ENCODE results near the gene CCL15. TPM values are rescaled to one million over a fixed set of nuclear protein-coding genes. Genes with fewer than 3 reads are reported as not detected.
A peak's percentile ranks its signal among the peaks of the same experiment; 100 is the strongest.

Gene CCL15
- total and polyA plus RNA-seq, 2 of the 13 experiments (the other 11 are each of a cell fraction or from before 2014, with no cell fraction given): 29.2 to 45.9 TPM

DNA sequence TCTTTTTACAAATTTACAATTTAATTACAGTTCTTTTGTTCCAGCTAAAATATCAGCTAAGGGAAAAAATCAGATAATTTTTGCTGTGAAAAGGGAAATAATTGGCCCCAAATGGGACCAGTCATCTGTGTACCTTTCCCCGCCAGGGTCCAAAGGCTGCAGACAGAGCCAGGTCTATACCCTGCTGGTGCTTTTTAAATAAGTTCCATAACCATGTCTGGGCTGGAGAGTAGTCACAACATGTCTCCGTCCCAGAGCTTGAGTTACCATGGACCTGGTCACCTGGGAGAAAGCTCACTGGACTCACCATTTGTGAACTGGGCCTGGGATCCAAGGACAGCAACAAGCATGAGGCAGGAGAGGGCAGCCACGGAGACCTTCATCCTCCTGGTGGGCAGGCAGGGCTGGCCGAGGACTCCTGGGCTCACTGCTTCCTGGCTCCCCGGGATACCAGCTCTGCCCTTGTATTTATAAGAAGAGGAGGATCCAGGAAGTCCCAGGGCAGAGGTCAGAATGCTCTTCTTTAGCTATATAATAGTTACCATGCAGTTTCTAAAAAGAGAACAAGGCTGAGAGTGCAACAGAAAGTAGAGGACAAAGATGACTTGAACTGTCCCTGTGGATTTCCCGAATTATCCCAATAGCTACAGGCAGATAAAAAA is at the start of gene CCL15 (continued):
- peak; percentile 12; the same call in 1 of the 2 replicates for TF ChIP-seq ELF3 (CRISPR knock-in tag; IDR thresholded peaks at IDR 0.05)
- 0 out of 2 replicates have a peak, but pooled peaks have one; percentile 11 for TF ChIP-seq YEATS4 (CRISPR knock-in tag; IDR thresholded peaks at IDR 0.05; ENCODE audit: borderline replicate concordance)
- TF ChIP-seq AGO1 (IDR thresholded peaks at IDR 0.05; ENCODE audit: low read depth, low read length, poor library complexity, severe bottlenecking): no peak
- TF ChIP-seq SP2 (CRISPR knock-in tag; IDR thresholded peaks at IDR 0.05): no peak
- TF ChIP-seq TOPORS (CRISPR knock-in tag; IDR thresholded peaks at IDR 0.05): no peak
- no peak for TF ChIP-seq ZNF557 (CRISPR knock-in tag; IDR thresholded peaks at IDR 0.05)
- no peak for TF ChIP-seq RFXAP (CRISPR knock-in tag; IDR thresholded peaks at IDR 0.05; ENCODE audit: borderline replicate concordance)
- TF ChIP-seq, protein P1, sequence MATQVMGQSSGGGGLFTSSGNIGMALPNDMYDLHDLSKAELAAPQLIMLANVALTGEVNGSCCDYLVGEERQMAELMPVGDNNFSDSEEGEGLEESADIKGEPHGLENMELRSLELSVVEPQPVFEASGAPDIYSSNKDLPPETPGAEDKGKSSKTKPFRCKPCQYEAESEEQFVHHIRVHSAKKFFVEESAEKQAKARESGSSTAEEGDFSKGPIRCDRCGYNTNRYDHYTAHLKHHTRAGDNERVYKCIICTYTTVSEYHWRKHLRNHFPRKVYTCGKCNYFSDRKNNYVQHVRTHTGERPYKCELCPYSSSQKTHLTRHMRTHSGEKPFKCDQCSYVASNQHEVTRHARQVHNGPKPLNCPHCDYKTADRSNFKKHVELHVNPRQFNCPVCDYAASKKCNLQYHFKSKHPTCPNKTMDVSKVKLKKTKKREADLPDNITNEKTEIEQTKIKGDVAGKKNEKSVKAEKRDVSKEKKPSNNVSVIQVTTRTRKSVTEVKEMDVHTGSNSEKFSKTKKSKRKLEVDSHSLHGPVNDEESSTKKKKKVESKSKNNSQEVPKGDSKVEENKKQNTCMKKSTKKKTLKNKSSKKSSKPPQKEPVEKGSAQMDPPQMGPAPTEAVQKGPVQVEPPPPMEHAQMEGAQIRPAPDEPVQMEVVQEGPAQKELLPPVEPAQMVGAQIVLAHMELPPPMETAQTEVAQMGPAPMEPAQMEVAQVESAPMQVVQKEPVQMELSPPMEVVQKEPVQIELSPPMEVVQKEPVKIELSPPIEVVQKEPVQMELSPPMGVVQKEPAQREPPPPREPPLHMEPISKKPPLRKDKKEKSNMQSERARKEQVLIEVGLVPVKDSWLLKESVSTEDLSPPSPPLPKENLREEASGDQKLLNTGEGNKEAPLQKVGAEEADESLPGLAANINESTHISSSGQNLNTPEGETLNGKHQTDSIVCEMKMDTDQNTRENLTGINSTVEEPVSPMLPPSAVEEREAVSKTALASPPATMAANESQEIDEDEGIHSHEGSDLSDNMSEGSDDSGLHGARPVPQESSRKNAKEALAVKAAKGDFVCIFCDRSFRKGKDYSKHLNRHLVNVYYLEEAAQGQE (IDR thresholded peaks at IDR 0.05; ENCODE audit: borderline replicate concordance in 1 of 2, low read depth in 1 of 2, low read length in 2 of 2): 0 out of 4 replicates have a peak, but pooled peaks of 1 of the 2 experiments have one; percentile 27
- no peak for TF ChIP-seq NFYB (CRISPR knock-in tag; IDR thresholded peaks at IDR 0.05)
- TF ChIP-seq ZNF597 (CRISPR knock-in tag; IDR thresholded peaks at IDR 0.05): no peak
- no peak for TF ChIP-seq PHF20 (CRISPR knock-in tag; IDR thresholded peaks at IDR 0.05)
- TF ChIP-seq, protein P2, sequence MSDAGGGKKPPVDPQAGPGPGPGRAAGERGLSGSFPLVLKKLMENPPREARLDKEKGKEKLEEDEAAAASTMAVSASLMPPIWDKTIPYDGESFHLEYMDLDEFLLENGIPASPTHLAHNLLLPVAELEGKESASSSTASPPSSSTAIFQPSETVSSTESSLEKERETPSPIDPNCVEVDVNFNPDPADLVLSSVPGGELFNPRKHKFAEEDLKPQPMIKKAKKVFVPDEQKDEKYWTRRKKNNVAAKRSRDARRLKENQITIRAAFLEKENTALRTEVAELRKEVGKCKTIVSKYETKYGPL (CRISPR knock-in tag; IDR thresholded peaks at IDR 0.05): no peak
- peak; percentile 52; the same call in 1 of the 2 replicates for TF ChIP-seq ZNF580 (CRISPR knock-in tag; IDR thresholded peaks at IDR 0.05; ENCODE audit: borderline replicate concordance, low read depth)
- 0 out of 2 replicates have a peak, but pooled peaks have one; percentile 24 for TF ChIP-seq ZNF350 (CRISPR knock-in tag; IDR thresholded peaks at IDR 0.05; ENCODE audit: borderline replicate concordance, low read depth)
- TF ChIP-seq NFE2L2 (IDR thresholded peaks at IDR 0.05; ENCODE audit: low read length): no peak
- TF ChIP-seq ZFP36L2 (CRISPR knock-in tag; IDR thresholded peaks at IDR 0.05): no peak
- 0 out of 2 replicates have a peak, but pooled peaks have one; percentile 29 for TF ChIP-seq RORA (CRISPR knock-in tag; IDR thresholded peaks at IDR 0.05)
- no peak for TF ChIP-seq ONECUT2 (CRISPR knock-in tag; IDR thresholded peaks at IDR 0.05)
- no peak; the same call in 1 of the 2 replicates for TF ChIP-seq NR2F2 (IDR thresholded peaks at IDR 0.05; ENCODE audit: borderline replicate concordance, low read depth)
- TF ChIP-seq ZNF687 (CRISPR knock-in tag; IDR thresholded peaks at IDR 0.05): peak; percentile 62
